SK-N-SH (cell line): ENCODE results near the gene ZNF462. TPM values are rescaled to one million over a fixed set of nuclear protein-coding genes. Genes with fewer than 3 reads are reported as not detected.

Experiments
- CTCF ChIA-PET: fragments of 300-600, 350-600 bp; formaldehyde crosslinking; extraction: SDS; loops from one replicate; lab custom pipeline; 2021; lab: Yijun Ruan, JAX
- POLR2A ChIA-PET: fragments of 350-600 bp; sonication (Branson Sonifier 250); formaldehyde crosslinking; extraction: SDS; loops from one replicate; lab custom pipeline; 2020; ENCODE audit warnings: antibody characterized with exemption, inconsistent platforms; lab: Yijun Ruan, JAX
- DNase-seq: peaks from one replicate; pipeline ENCODE4 v3.0.0; 2012
- H2AFZ ChIP-seq: fragments of 200-600 bp; sonication (generic); 2 replicates; pipeline ENCODE4 v1.8.1; 2016; ENCODE audit warnings: antibody characterized with exemption, mild to moderate bottlenecking, low read depth
- H3F3A ChIP-seq: fragments of 200-600 bp; sonication (generic); replicated peaks from 2 replicates; pipeline ENCODE3; 2016; ENCODE audit warnings: antibody characterized with exemption, mild to moderate bottlenecking; ENCODE audit not compliant: insufficient read depth
- H3K27ac ChIP-seq, 2 experiments: fragments of 200-500 bp in 1 of 2; fragments of 200-600 bp in 1 of 2; sonication (Bioruptor generic) in 1 of 2; sonication (generic), shearing (Covaris generic) in 1 of 2; 2 replicates each; pipeline versions ENCODE4 v1.5.1 to v1.6.1; 2014 to 2016; ENCODE audit warnings: low read depth in 2 of 2, inconsistent platforms in 1 of 2, low read length in 1 of 2, mild to moderate bottlenecking in 1 of 2, mixed read lengths in 1 of 2
- H3K27me3 ChIP-seq: fragments of 200-600 bp; sonication (generic), shearing (Covaris generic); 2 replicates; pipeline ENCODE4 v1.6.1; 2016; ENCODE audit warnings: mixed run types; ENCODE audit not compliant: insufficient read depth
- H3K36me3 ChIP-seq, 2 experiments: fragments of 200-500 bp in 1 of 2; fragments of 200-600 bp in 1 of 2; sonication (Bioruptor generic) in 1 of 2; sonication (generic) in 1 of 2; replicated peaks in 1 of 2; 2 replicates each; pipeline versions ENCODE3 to v1.5.1; 2014 to 2016; ENCODE audit warnings: low read length in 1 of 2, mild to moderate bottlenecking in 1 of 2; ENCODE audit not compliant: insufficient read depth in 2 of 2, control insufficient read depth in 1 of 2
- H3K4me1 ChIP-seq, 2 experiments: fragments of 200-500 bp in 1 of 2; fragments of 200-600 bp in 1 of 2; sonication (Bioruptor generic) in 1 of 2; sonication (generic), shearing (Covaris generic) in 1 of 2; 2 replicates each; pipeline versions ENCODE4 v1.5.1 to v1.6.1; 2014 to 2016; ENCODE audit warnings: low read depth in 1 of 2, low read length in 1 of 2, mixed run types in 1 of 2; ENCODE audit not compliant: insufficient read depth in 2 of 2, control insufficient read depth in 1 of 2
- H3K4me2 ChIP-seq: fragments of 200-600 bp; sonication (generic), shearing (Covaris generic); 2 replicates; pipeline ENCODE4 v1.6.1; 2017; ENCODE audit warnings: mixed run types
- H3K4me3 ChIP-seq, 2 experiments: fragments of 200-500 bp in 1 of 2; fragments of 200-600 bp in 1 of 2; sonication (Bioruptor generic) in 1 of 2; sonication (generic), shearing (Covaris generic) in 1 of 2; 2 replicates each; pipeline versions ENCODE4 v1.5.1 to v1.8.1; 2014 to 2016; ENCODE audit warnings: low read depth in 2 of 2, inconsistent platforms in 1 of 2, low read length in 1 of 2, mild to moderate bottlenecking in 1 of 2, mixed read lengths in 1 of 2, moderate library complexity in 1 of 2
- H3K79me2 ChIP-seq: fragments of 200-600 bp; sonication (generic); 2 replicates; pipeline ENCODE4 v1.8.1; 2017; ENCODE audit warnings: mild to moderate bottlenecking; ENCODE audit not compliant: insufficient read depth
- H3K9ac ChIP-seq: fragments of 200-600 bp; sonication (generic); 2 replicates; pipeline ENCODE4 v1.6.1; 2017; ENCODE audit warnings: mixed run types
- H3K9me2 ChIP-seq: fragments of 200-600 bp; sonication (generic); 2 replicates; pipeline ENCODE4 v1.6.1; 2017; ENCODE audit warnings: mixed run types
- H3K9me3 ChIP-seq: fragments of 200-600 bp; sonication (generic); 2 replicates; pipeline ENCODE4 v1.6.1; 2017; ENCODE audit warnings: mixed run types, mild to moderate bottlenecking, moderate library complexity
- H4K20me1 ChIP-seq: fragments of 200-600 bp; sonication (generic); 2 replicates; pipeline ENCODE4 v1.6.1; 2017; ENCODE audit warnings: mild to moderate bottlenecking, mixed run types; ENCODE audit not compliant: insufficient read depth
- EP300 ChIP-seq, 2 experiments: IDR thresholded peaks; 2 replicates each; pipeline versions ENCODE4 v1.4.0 to v1.6.1; 2012; ENCODE audit warnings: borderline replicate concordance in 1 of 2, low read depth in 1 of 2, low read length in 1 of 2
- FOSL2 ChIP-seq: IDR thresholded peaks from 2 replicates; pipeline ENCODE4 v1.4.0; 2012; ENCODE audit warnings: low read depth, mild to moderate bottlenecking, moderate library complexity, borderline replicate concordance
- FOXJ3 ChIP-seq: sonication (generic); formaldehyde crosslinking; IDR thresholded peaks from 2 replicates; pipeline ENCODE4 v1.5.1; 2020; ENCODE audit warnings: mild to moderate bottlenecking, missing genetic modification reagents
- FOXM1 ChIP-seq: IDR thresholded peaks from 2 replicates; pipeline ENCODE4 v1.4.0; 2012; ENCODE audit warnings: low read depth, mild to moderate bottlenecking
- GABPA ChIP-seq: IDR thresholded peaks from 2 replicates; pipeline ENCODE4 v1.4.0; 2012; ENCODE audit warnings: low read depth, mild to moderate bottlenecking
- GATA2 ChIP-seq: sonication (generic); formaldehyde crosslinking; IDR thresholded peaks from 2 replicates; pipeline ENCODE4 v1.5.0; 2020; ENCODE audit warnings: mild to moderate bottlenecking, missing genetic modification reagents
- IRF3 ChIP-seq: fragments of 150-350 bp; IDR thresholded peaks from 2 replicates; pipeline ENCODE4 v1.6.1; 2016; ENCODE audit warnings: mild to moderate bottlenecking, low read depth, low read length
- JUND ChIP-seq: IDR thresholded peaks from 2 replicates; pipeline ENCODE4 v1.4.0; 2012
- NFIC ChIP-seq: IDR thresholded peaks from 2 replicates; pipeline ENCODE4 v1.4.0; 2012; ENCODE audit warnings: borderline replicate concordance
- PBX3 ChIP-seq: IDR thresholded peaks from 2 replicates; pipeline ENCODE4; 2012
- RAD21 ChIP-seq: IDR thresholded peaks from 2 replicates; pipeline ENCODE4 v1.6.1; 2012; ENCODE audit warnings: mild to moderate bottlenecking, low read length
- RCOR1 ChIP-seq: fragments of 150-350 bp; IDR thresholded peaks from 2 replicates; pipeline ENCODE4 v1.6.1; 2017; ENCODE audit warnings: antibody characterized with exemption, low read length
- SMC3 ChIP-seq: IDR thresholded peaks from 2 replicates; pipeline ENCODE4 v1.6.1; 2012; ENCODE audit warnings: low read depth, low read length, improper control_type of control experiment
- USF1 ChIP-seq: IDR thresholded peaks from 2 replicates; pipeline ENCODE4 v1.4.0; 2012; ENCODE audit warnings: low read depth, borderline replicate concordance
- USF2 ChIP-seq: fragments of 150-350 bp; IDR thresholded peaks from 2 replicates; pipeline ENCODE4 v1.6.1; 2017; ENCODE audit warnings: antibody characterized with exemption, low read length, low read depth, borderline replicate concordance
- ZBTB33 ChIP-seq: IDR thresholded peaks from 2 replicates; pipeline ENCODE4 v1.4.0; 2012; ENCODE audit warnings: low read depth, borderline replicate concordance
- WGBS: methylation state at CpG from one replicate; pipeline ENCODE4 v1.1.6; 2017; ENCODE audit warnings: low lambda C conversion rate; 5-methylcytosine and 5-hydroxymethylcytosine counted together
- polyA plus RNA-seq, 3 experiments: library from polyadenylated mRNA; depleted of rRNA; stranded (reverse); fragments of >200 nt; gene quantifications; 2 replicates each; pipeline ENCODE4 v1.2.3, GENCODE V29; 2012

ZNF462 gene
- polyA plus RNA-seq, 1 of the 3 experiments (the other 2 are of a cell fraction) = 5.2 TPM

GRCh38 chr9:106892632-106893031, 29.7 kb downstream of the ZNF462 start (continued):
- peak; percentile 61 for TF ChIP-seq PBX3
- TF ChIP-seq FOXM1 = no peak
- no peak for TF ChIP-seq IRF3
- TF ChIP-seq RCOR1 = no peak
- TF ChIP-seq ZBTB33 = peak; percentile 70; the same call in 1 of the 2 replicates
- no peak for TF ChIP-seq RAD21
- TF ChIP-seq GABPA = no peak
- TF ChIP-seq, all 33 proteins: peak for 14

GRCh38 chr9:106893088-106893487, 30.1 kb downstream of the ZNF462 start:
- H3F3A ChIP-seq = peaks cover 26% of the 10 kb centered on the region
- no peak overlapping the region for H2AFZ ChIP-seq
- no peaks in the 10 kb centered on the region for H3K9me2 ChIP-seq
- peak overlapping the region; percentile 77 to 95 for H3K27ac ChIP-seq
- peaks cover 15 to 29% of the 10 kb centered on the region in 2 experiments for H3K4me1 ChIP-seq
- H3K9ac ChIP-seq = peak overlapping the region; percentile 41; the same call in 1 of the 2 replicates
- peak overlapping the region; percentile 69 for H3K4me2 ChIP-seq
- H3K27me3 ChIP-seq = no peaks in the 10 kb centered on the region
- WGBS = 6% methylated on average over 1 of the region's 1 CpG
- no peaks in the 10 kb centered on the region for H3K36me3 ChIP-seq
- no peaks in the 10 kb centered on the region for H4K20me1 ChIP-seq
- no peaks in the 10 kb centered on the region for H3K9me3 ChIP-seq
- CTCF ChIA-PET = interaction anchor here (0.9 kb wide), 1 partner anchor 13 kb away, joined by 3 read pairs; no protein-coding TSS in a partner anchor
- peak overlapping the region in 1 of 2 experiments; percentile 6; a peak in 1 of 4 replicates for H3K4me3 ChIP-seq
- DNase-seq = no peak
- H3K79me2 ChIP-seq = peaks cover 59% of the 10 kb centered on the region
- POLR2A ChIA-PET = no interaction called here
- TF ChIP-seq JUND (peak; percentile 60), FOSL2 (peak; percentile 52; the same call in 1 of the 2 replicates), FOXM1 (no peak), NFIC (peak; percentile 5; the same call in 1 of the 2 replicates)

GRCh38 chr9:106896695-106897094, 33.7 kb downstream of the ZNF462 start:
- peak overlapping the region in 1 of 2 experiments; percentile 55; a peak in 2 of 4 replicates for H3K27ac ChIP-seq
- H3K4me1 ChIP-seq = peaks cover 10 to 24% of the 10 kb centered on the region in 2 experiments
- no peak overlapping the region for H3K4me2 ChIP-seq
- DNase-seq = no peak
- POLR2A ChIA-PET = no interaction called here
- H3K9me2 ChIP-seq = no peaks in the 10 kb centered on the region
- peaks cover 23% of the 10 kb centered on the region for H3F3A ChIP-seq
- H3K4me3 ChIP-seq = no peak overlapping the region
- no peak overlapping the region for H2AFZ ChIP-seq
- WGBS = 83% methylated on average over 1 of the region's 1 CpG
- H3K9ac ChIP-seq = no peak overlapping the region
- CTCF ChIA-PET = no interaction called here
- no peaks in the 10 kb centered on the region for H4K20me1 ChIP-seq
- no peaks in the 10 kb centered on the region for H3K36me3 ChIP-seq
- peaks cover 45% of the 10 kb centered on the region for H3K79me2 ChIP-seq
- no peaks in the 10 kb centered on the region for H3K9me3 ChIP-seq
- no peaks in the 10 kb centered on the region for H3K27me3 ChIP-seq
- TF ChIP-seq USF2 = no peak
- TF ChIP-seq IRF3 = no peak
- no peak for TF ChIP-seq SMC3
- TF ChIP-seq EP300 (IDR thresholded peaks at IDR 0.05; ENCODE audit: borderline replicate concordance in 1 of 2, low read depth in 1 of 2, low read length in 1 of 2) = no peak
- no peak for TF ChIP-seq GATA2 (CRISPR knock-in tag)
- TF ChIP-seq FOXJ3 (CRISPR knock-in tag) = no peak
- no peak for TF ChIP-seq USF1
- no peak for TF ChIP-seq FOXM1
- TF ChIP-seq PBX3 = no peak
